Measurements from ENCODE around the gene ZGPAT. TPM values are rescaled to one million over a fixed set of nuclear protein-coding genes. Genes with fewer than 3 reads are reported as not detected.

Gene ZGPAT
- total and polyA plus RNA-seq, 2 of the 8 experiments (the other 6 are each of a cell fraction or from before 2014, with no cell fraction given) = 14.5 to 21.4 TPM

DNA sequence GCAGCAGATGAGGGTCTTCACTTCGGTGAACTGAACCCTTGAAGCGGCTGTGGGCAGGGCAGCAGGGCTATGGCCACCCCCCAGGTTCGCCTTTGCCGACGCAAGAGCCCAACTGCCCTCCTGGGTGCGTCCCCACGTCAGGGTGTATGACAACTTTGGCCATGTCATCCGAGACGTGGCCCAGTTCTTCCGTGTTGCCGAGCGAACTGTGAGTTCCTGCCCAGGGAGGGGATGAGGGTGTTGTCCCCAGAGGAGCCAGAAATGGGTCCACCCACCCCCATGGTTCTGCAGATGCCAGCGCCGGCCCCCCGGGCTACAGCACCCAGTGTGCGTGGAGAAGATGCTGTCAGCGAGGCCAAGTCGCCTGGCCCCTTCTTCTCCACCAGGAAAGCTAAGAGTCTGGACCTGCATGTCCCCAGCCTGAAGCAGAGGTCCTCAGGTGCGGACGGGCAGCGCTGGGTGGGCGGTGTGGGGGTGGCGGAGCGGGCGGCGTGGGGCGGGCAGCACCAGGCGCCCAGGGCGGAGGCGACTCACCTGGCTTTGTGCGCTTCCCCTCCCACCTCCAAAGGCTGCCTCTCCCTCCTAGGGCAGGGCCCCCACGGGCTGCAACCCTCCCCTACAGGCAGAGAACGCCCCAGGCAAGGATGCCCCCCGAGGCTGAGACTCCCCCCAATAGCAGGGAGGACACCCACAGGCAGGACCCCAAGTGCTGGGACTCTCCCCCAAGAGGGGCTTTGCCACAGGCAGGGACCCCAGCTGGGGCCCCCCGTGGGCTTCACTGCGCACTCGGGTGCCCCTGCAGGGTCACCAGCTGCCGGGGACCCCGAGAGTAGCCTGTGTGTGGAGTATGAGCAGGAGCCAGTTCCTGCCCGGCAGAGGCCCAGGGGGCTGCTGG, 17.6 kb upstream of the ZGPAT start (continued):
- TF ChIP-seq, protein P1, sequence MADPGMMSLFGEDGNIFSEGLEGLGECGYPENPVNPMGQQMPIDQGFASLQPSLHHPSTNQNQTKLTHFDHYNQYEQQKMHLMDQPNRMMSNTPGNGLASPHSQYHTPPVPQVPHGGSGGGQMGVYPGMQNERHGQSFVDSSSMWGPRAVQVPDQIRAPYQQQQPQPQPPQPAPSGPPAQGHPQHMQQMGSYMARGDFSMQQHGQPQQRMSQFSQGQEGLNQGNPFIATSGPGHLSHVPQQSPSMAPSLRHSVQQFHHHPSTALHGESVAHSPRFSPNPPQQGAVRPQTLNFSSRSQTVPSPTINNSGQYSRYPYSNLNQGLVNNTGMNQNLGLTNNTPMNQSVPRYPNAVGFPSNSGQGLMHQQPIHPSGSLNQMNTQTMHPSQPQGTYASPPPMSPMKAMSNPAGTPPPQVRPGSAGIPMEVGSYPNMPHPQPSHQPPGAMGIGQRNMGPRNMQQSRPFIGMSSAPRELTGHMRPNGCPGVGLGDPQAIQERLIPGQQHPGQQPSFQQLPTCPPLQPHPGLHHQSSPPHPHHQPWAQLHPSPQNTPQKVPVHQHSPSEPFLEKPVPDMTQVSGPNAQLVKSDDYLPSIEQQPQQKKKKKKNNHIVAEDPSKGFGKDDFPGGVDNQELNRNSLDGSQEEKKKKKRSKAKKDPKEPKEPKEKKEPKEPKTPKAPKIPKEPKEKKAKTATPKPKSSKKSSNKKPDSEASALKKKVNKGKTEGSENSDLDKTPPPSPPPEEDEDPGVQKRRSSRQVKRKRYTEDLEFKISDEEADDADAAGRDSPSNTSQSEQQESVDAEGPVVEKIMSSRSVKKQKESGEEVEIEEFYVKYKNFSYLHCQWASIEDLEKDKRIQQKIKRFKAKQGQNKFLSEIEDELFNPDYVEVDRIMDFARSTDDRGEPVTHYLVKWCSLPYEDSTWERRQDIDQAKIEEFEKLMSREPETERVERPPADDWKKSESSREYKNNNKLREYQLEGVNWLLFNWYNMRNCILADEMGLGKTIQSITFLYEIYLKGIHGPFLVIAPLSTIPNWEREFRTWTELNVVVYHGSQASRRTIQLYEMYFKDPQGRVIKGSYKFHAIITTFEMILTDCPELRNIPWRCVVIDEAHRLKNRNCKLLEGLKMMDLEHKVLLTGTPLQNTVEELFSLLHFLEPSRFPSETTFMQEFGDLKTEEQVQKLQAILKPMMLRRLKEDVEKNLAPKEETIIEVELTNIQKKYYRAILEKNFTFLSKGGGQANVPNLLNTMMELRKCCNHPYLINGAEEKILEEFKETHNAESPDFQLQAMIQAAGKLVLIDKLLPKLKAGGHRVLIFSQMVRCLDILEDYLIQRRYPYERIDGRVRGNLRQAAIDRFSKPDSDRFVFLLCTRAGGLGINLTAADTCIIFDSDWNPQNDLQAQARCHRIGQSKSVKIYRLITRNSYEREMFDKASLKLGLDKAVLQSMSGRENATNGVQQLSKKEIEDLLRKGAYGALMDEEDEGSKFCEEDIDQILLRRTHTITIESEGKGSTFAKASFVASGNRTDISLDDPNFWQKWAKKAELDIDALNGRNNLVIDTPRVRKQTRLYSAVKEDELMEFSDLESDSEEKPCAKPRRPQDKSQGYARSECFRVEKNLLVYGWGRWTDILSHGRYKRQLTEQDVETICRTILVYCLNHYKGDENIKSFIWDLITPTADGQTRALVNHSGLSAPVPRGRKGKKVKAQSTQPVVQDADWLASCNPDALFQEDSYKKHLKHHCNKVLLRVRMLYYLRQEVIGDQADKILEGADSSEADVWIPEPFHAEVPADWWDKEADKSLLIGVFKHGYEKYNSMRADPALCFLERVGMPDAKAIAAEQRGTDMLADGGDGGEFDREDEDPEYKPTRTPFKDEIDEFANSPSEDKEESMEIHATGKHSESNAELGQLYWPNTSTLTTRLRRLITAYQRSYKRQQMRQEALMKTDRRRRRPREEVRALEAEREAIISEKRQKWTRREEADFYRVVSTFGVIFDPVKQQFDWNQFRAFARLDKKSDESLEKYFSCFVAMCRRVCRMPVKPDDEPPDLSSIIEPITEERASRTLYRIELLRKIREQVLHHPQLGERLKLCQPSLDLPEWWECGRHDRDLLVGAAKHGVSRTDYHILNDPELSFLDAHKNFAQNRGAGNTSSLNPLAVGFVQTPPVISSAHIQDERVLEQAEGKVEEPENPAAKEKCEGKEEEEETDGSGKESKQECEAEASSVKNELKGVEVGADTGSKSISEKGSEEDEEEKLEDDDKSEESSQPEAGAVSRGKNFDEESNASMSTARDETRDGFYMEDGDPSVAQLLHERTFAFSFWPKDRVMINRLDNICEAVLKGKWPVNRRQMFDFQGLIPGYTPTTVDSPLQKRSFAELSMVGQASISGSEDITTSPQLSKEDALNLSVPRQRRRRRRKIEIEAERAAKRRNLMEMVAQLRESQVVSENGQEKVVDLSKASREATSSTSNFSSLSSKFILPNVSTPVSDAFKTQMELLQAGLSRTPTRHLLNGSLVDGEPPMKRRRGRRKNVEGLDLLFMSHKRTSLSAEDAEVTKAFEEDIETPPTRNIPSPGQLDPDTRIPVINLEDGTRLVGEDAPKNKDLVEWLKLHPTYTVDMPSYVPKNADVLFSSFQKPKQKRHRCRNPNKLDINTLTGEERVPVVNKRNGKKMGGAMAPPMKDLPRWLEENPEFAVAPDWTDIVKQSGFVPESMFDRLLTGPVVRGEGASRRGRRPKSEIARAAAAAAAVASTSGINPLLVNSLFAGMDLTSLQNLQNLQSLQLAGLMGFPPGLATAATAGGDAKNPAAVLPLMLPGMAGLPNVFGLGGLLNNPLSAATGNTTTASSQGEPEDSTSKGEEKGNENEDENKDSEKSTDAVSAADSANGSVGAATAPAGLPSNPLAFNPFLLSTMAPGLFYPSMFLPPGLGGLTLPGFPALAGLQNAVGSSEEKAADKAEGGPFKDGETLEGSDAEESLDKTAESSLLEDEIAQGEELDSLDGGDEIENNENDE (IDR thresholded peaks at IDR 0.05; ENCODE audit: insufficient replicate concordance, low read length) = no peak
- TF ChIP-seq SP4 (IDR thresholded peaks at IDR 0.05; ENCODE audit: low read length) (no peak), SRF (IDR thresholded peaks at IDR 0.05; ENCODE audit: low read depth, low read length) (no peak), RFX5 (IDR thresholded peaks at IDR 0.05; ENCODE audit: borderline replicate concordance, low read depth, low read length) (no peak), SUZ12 (IDR thresholded peaks at IDR 0.05; ENCODE audit: low read length) (no peak), BCL11A (IDR thresholded peaks at IDR 0.05; ENCODE audit: low read depth in 2 of 2, low read length in 2 of 2) (no peak), CREB1 (IDR thresholded peaks at IDR 0.05) (no peak), SIN3A (conservative IDR thresholded peaks at IDR 0.05 in 1 of 2, IDR thresholded peaks at IDR 0.05 in 1 of 2; ENCODE audit: low read depth in 1 of 2, low read length in 2 of 2) (no peak), GTF2F1 (IDR thresholded peaks at IDR 0.05; ENCODE audit: borderline replicate concordance, low read depth, low read length) (no peak), CBX8 (IDR thresholded peaks at IDR 0.05; ENCODE audit: borderline replicate concordance, low read depth, low read length) (no peak)

All from H1 (cell line).